A549 (cell line): ENCODE results near the gene HPCAL1. TPM values are rescaled to one million over a fixed set of nuclear protein-coding genes. Genes with fewer than 3 reads are reported as not detected.

Source experiments
- ATAC-seq, 2 experiments: fragments of 200-7000 bp in 1 of 2; fragments of >200 bp in 1 of 2; cut with Nextera tagmentation in 1 of 2; cut with Tn5 transposase in 1 of 2; 3 replicates each; pipeline versions ENCODE4 v1.8.0 to v1.9.1; 2018 to 2020; ENCODE audit warnings: mild to moderate bottlenecking in 1 of 2, moderate library complexity in 1 of 2
- CTCF ChIA-PET: fragments of 300-600 bp; sonication (Branson Sonifier 250); formaldehyde crosslinking; extraction: SDS; loops from one replicate; lab custom pipeline; 2021; ENCODE audit warnings: antibody characterized with exemption, inconsistent platforms; lab: Yijun Ruan, JAX
- POLR2A ChIA-PET: fragments of 350-600 bp; formaldehyde crosslinking; extraction: SDS; loops from one replicate; lab custom pipeline; 2021; ENCODE audit warnings: antibody characterized with exemption, inconsistent platforms; lab: Yijun Ruan, JAX
- DNase-seq, 2 experiments: peaks; one replicate each; pipeline versions ENCODE4 v3.0.0 to v3.0.0-alpha.2; 2011 to 2016; ENCODE audit warnings: low read depth in 1 of 2, low spot score in 1 of 2
- FAIRE-seq: peaks from 2 replicates; lab custom pipeline; 2011; peaks lifted over from hg19 to GRCh38; lab: Jason Lieb, UNC
- H3K27ac ChIP-seq, 2 experiments: fragments of >200 bp; sonication (Bioruptor Twin); formaldehyde crosslinking; 3 replicates each; pipeline ENCODE4 v1.5.1; 2016 to 2017
- H3K4me1 ChIP-seq: fragments of >200 bp; sonication (Bioruptor Twin); formaldehyde crosslinking; 3 replicates; pipeline ENCODE4 v1.6.1; 2016
- H3K4me2 ChIP-seq: fragments of >200 bp; sonication (Bioruptor Twin); formaldehyde crosslinking; 3 replicates; pipeline ENCODE4 v1.6.1; 2016
- H3K4me3 ChIP-seq: fragments of >200 bp; sonication (Bioruptor Twin); formaldehyde crosslinking; 3 replicates; pipeline ENCODE4 v1.5.1; 2016
- H3K9me3 ChIP-seq: fragments of >200 bp; sonication (Bioruptor Twin); formaldehyde crosslinking; 3 replicates; pipeline ENCODE4 v1.6.1; 2016
- CHD2 ChIP-seq: fragments of 150-350 bp; IDR thresholded peaks from 2 replicates; pipeline ENCODE4 v1.6.1; 2014; ENCODE audit warnings: low read length; ENCODE audit not compliant: partially characterized antibody
- CTCF ChIP-seq: fragments of >200 bp; sonication (Bioruptor Twin); formaldehyde crosslinking; IDR thresholded peaks from 3 replicates; pipeline ENCODE4 v1.5.1; 2016
- HEYL ChIP-seq: fragments of 250-450 bp; sonication (Bioruptor Pico); IDR thresholded peaks from 2 replicates; pipeline ENCODE4 v1.8.0; 2021; ENCODE audit warnings: mild to moderate bottlenecking, moderate library complexity
- HMGXB4 ChIP-seq: fragments of 250-450 bp; sonication (Bioruptor Pico); IDR thresholded peaks from 2 replicates; pipeline ENCODE4 v1.5.0; 2021; ENCODE audit warnings: mild to moderate bottlenecking, moderate library complexity, borderline replicate concordance
- HOXB13 ChIP-seq: fragments of 250-450 bp; sonication (Bioruptor Pico); IDR thresholded peaks from 2 replicates; pipeline ENCODE4 v1.5.0; 2020; ENCODE audit warnings: low read depth, mild to moderate bottlenecking, moderate library complexity
- MAFK ChIP-seq: fragments of 450-650 bp; IDR thresholded peaks from 2 replicates; pipeline ENCODE4 v1.6.1; 2014; ENCODE audit not compliant: partially characterized antibody
- MAZ ChIP-seq: fragments of 150-350 bp; IDR thresholded peaks from 2 replicates; pipeline ENCODE4 v1.6.1; 2014; ENCODE audit warnings: antibody characterized with exemption, low read depth, low read length, borderline replicate concordance
- NR3C1 ChIP-seq: fragments of >200 bp; sonication (Bioruptor Twin); formaldehyde crosslinking; IDR thresholded peaks from 3 replicates; pipeline ENCODE4 v1.6.1; 2017
- PHF8 ChIP-seq: fragments of 200-600 bp; sonication (generic); IDR thresholded peaks from 2 replicates; pipeline ENCODE4 v1.6.1; 2016; ENCODE audit warnings: low read depth, mild to moderate bottlenecking, antibody characterized with exemption, moderate library complexity, borderline replicate concordance
- RAD21 ChIP-seq, 2 experiments: fragments of >200 bp in 1 of 2; sonication (Bioruptor Twin) in 1 of 2; formaldehyde crosslinking in 1 of 2; IDR thresholded peaks in 1 of 2; conservative IDR thresholded peaks in 1 of 2; 2 replicates in 1 of 2; 3 replicates in 1 of 2; pipeline ENCODE4 v1.6.1; 2012 to 2018; ENCODE audit warnings: inconsistent platforms in 1 of 2
- RARB ChIP-seq: fragments of 250-450 bp; sonication (Bioruptor Pico); IDR thresholded peaks from 2 replicates; pipeline ENCODE4 v1.8.0; 2021; ENCODE audit warnings: mild to moderate bottlenecking, moderate library complexity
- RNF2 ChIP-seq: fragments of 200-600 bp; sonication (generic); IDR thresholded peaks from 2 replicates; pipeline ENCODE4 v1.6.1; 2016; ENCODE audit warnings: low read depth, mild to moderate bottlenecking, antibody characterized with exemption, moderate library complexity, borderline replicate concordance
- SREBF2 ChIP-seq: fragments of 450-650 bp; IDR thresholded peaks from 2 replicates; pipeline ENCODE4 v1.6.1; 2014; ENCODE audit warnings: mild to moderate bottlenecking, moderate library complexity
- TFCP2L1 ChIP-seq: fragments of 250-450 bp; sonication (Bioruptor Pico); IDR thresholded peaks from 2 replicates; pipeline ENCODE4 v1.5.0; 2021; ENCODE audit warnings: mild to moderate bottlenecking
- TP53 ChIP-seq: fragments of 250-450 bp; sonication (Bioruptor Pico); IDR thresholded peaks from 2 replicates; pipeline ENCODE4 v1.5.0; 2021; ENCODE audit warnings: mild to moderate bottlenecking, moderate library complexity
- ZC3H11A ChIP-seq: fragments of 450-650 bp; IDR thresholded peaks from 2 replicates; pipeline ENCODE4 v1.6.1; 2014; ENCODE audit warnings: antibody characterized with exemption, mild to moderate bottlenecking
- ZFP36 ChIP-seq: fragments of 450-650 bp; IDR thresholded peaks from 2 replicates; pipeline ENCODE4 v1.6.1; 2014; ENCODE audit warnings: borderline replicate concordance; ENCODE audit not compliant: partially characterized antibody
- ZNF302 ChIP-seq: fragments of 250-450 bp; sonication (Bioruptor Pico); IDR thresholded peaks from 2 replicates; pipeline ENCODE4 v1.9.0; 2021; ENCODE audit warnings: inconsistent platforms, mild to moderate bottlenecking, moderate library complexity
- WGBS: methylation state at CpG from one replicate; pipeline ENCODE4 v1.1.6; 2017; ENCODE audit errors: missing lambda C conversion rate; 5-methylcytosine and 5-hydroxymethylcytosine counted together
- polyA plus RNA-seq, 4 experiments: library from polyadenylated mRNA; depleted of rRNA in 3 of 4; stranded (reverse); fragments of >200 nt; fragmentation: RNase III in 1 of 4; extraction: RNeasy Plus Mini Kit Qiagen cat#74134 plus additional on column Dnase treatment in 1 of 4; gene quantifications; 2 replicates in 3 of 4; 3 replicates in 1 of 4; pipeline ENCODE4 v1.2.3, GENCODE V29; 2011 to 2017
- TF ChIP-seq, protein P1 (sequence below): fragments of 200-600 bp; sonication (generic); IDR thresholded peaks from 2 replicates; pipeline ENCODE4 v1.6.1; 2016; ENCODE audit warnings: antibody characterized with exemption, mild to moderate bottlenecking, moderate library complexity
- TF ChIP-seq, protein P2 (sequence below): IDR thresholded peaks from 2 replicates; pipeline ENCODE4 v1.6.1; 2012
- TF ChIP-seq, protein P3 (sequence below): fragments of >200 bp; sonication (Bioruptor Twin); formaldehyde crosslinking; IDR thresholded peaks from 2 replicates; pipeline ENCODE4 v1.6.1; 2016

Gene HPCAL1
- polyA plus RNA-seq, 2 of the 4 experiments (the other 2 are of a cell fraction), result 44.4 to 66.4 TPM

GRCh38 chr2:10369269-10370255 is 66.9 kb downstream of the HPCAL1 start:
- WGBS, result 90% methylated on average over 14 of the region's 14 CpGs
- no peak for ATAC-seq
- TF ChIP-seq ZNF302 (CRISPR knock-in tag) (no peak), PHF8 (no peak), SREBF2 (no peak), RARB (CRISPR knock-in tag) (no peak), MAZ (no peak)
- no peak overlapping the region for H3K4me3 ChIP-seq
- H3K27ac ChIP-seq, result peak overlapping the region in 1 of 2 experiments; percentile 30; a peak in 1 of 6 replicates
- no peak for DNase-seq
- FAIRE-seq, result no peak
- no peaks in the 10 kb centered on the region for H3K9me3 ChIP-seq
- no peaks in the 10 kb centered on the region; the same call in 2 of the 3 replicates for H3K4me1 ChIP-seq
- POLR2A ChIA-PET, result no interaction called here
- CTCF ChIA-PET, result interaction anchor here (1.0 to 1.1 kb wide), 3 partner anchors 19 to 99 kb away, joined by 3 read pairs; no protein-coding TSS in a partner anchor
- H3K4me2 ChIP-seq, result no peak overlapping the region

DNA sequence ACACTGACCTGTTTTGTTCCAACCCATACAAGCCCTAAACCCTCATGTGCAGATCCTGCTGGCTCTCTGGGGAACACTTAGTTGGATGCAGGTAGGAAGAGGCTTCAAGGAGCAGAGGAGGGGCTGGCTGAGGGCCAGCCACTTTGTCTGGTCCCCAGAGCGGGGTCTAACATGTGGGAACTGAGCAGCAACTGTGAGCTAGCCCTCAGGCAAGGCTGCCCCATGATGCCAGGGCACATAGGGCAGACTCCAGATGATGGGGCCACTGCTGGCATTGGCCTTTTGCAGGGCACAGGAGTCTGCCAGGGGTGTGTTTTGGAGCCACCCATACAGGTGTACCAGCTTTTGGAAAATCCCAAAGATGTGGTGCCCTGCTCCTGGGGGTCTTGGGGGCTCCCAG is 67.7 kb downstream of the HPCAL1 start:
- 100% methylated on average over 1 of the region's 1 CpG for WGBS
- Histone ChIP-seq H3K27ac (no peak overlapping the region; a peak in 1 of 6 replicates), H3K4me2 (no peak overlapping the region), H3K4me3 (no peak overlapping the region), H3K9me3 (no peaks in the 10 kb centered on the region), H3K4me1 (no peaks in the 10 kb centered on the region; the same call in 2 of the 3 replicates)
- FAIRE-seq, result no peak
- TF ChIP-seq HOXB13 (CRISPR knock-in tag), result no peak
- TF ChIP-seq ZFP36, result no peak
- no peak for TF ChIP-seq TP53 (CRISPR knock-in tag)
- TF ChIP-seq MAZ, result no peak
- TF ChIP-seq MAFK, result no peak
- no peak for TF ChIP-seq NR3C1
- TF ChIP-seq, protein P1, sequence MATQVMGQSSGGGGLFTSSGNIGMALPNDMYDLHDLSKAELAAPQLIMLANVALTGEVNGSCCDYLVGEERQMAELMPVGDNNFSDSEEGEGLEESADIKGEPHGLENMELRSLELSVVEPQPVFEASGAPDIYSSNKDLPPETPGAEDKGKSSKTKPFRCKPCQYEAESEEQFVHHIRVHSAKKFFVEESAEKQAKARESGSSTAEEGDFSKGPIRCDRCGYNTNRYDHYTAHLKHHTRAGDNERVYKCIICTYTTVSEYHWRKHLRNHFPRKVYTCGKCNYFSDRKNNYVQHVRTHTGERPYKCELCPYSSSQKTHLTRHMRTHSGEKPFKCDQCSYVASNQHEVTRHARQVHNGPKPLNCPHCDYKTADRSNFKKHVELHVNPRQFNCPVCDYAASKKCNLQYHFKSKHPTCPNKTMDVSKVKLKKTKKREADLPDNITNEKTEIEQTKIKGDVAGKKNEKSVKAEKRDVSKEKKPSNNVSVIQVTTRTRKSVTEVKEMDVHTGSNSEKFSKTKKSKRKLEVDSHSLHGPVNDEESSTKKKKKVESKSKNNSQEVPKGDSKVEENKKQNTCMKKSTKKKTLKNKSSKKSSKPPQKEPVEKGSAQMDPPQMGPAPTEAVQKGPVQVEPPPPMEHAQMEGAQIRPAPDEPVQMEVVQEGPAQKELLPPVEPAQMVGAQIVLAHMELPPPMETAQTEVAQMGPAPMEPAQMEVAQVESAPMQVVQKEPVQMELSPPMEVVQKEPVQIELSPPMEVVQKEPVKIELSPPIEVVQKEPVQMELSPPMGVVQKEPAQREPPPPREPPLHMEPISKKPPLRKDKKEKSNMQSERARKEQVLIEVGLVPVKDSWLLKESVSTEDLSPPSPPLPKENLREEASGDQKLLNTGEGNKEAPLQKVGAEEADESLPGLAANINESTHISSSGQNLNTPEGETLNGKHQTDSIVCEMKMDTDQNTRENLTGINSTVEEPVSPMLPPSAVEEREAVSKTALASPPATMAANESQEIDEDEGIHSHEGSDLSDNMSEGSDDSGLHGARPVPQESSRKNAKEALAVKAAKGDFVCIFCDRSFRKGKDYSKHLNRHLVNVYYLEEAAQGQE, result no peak
- no peak for ATAC-seq
- ChIA-PET CTCF (interaction anchor here (0.6 to 1.3 kb wide), 3 partner anchors 39 to 812 kb away, joined by 3 read pairs; no protein-coding TSS in a partner anchor), POLR2A (no interaction called here)
- no peak for DNase-seq

- Histone ChIP-seq H3K4me3 (no peak overlapping the region), H3K9me3 (no peaks in the 10 kb centered on the region), H3K4me2 (no peak overlapping the region), H3K4me1 (no peaks in the 10 kb centered on the region; the same call in 2 of the 3 replicates), H3K27ac (no peak overlapping the region; a peak in 1 of 6 replicates)
- ChIA-PET CTCF (interaction anchor here (0.6 to 1.3 kb wide), 3 partner anchors 38 to 812 kb away, joined by 3 read pairs; no protein-coding TSS in a partner anchor), POLR2A (no interaction called here)
- FAIRE-seq (no peak), ATAC-seq (no peak), DNase-seq (no peak)
- WGBS, result 86% methylated on average over 6 of the region's 6 CpGs
- TF ChIP-seq ZC3H11A (no peak), RARB (CRISPR knock-in tag) (no peak), PHF8 (no peak), SREBF2 (no peak), NR3C1 (no peak), RAD21 (conservative IDR thresholded peaks at IDR 0.05 in 1 of 2, IDR thresholded peaks at IDR 0.05 in 1 of 2) (no peak), CTCF (no peak), TFCP2L1 (CRISPR knock-in tag) (no peak), HMGXB4 (no peak), CHD2 (no peak), HEYL (CRISPR knock-in tag) (no peak), RNF2 (no peak)
- TF ChIP-seq, protein P2, sequence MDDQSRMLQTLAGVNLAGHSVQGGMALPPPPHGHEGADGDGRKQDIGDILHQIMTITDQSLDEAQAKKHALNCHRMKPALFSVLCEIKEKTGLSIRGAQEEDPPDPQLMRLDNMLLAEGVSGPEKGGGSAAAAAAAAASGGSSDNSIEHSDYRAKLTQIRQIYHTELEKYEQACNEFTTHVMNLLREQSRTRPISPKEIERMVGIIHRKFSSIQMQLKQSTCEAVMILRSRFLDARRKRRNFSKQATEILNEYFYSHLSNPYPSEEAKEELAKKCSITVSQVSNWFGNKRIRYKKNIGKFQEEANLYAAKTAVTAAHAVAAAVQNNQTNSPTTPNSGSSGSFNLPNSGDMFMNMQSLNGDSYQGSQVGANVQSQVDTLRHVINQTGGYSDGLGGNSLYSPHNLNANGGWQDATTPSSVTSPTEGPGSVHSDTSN, result no peak
- TF ChIP-seq, protein P3, sequence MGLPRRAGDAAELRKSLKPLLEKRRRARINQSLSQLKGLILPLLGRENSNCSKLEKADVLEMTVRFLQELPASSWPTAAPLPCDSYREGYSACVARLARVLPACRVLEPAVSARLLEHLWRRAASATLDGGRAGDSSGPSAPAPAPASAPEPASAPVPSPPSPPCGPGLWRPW, result no peak
Measured at GRCh38 chr2:10370895-10371294, 68.2 kb downstream of the HPCAL1 start.
